ENCODE results near the gene DNAJA4.
"Not testable (repeated sequence)": the region's sequence is repeated elsewhere in the genome, so short reads cannot be mapped to it uniquely, and the experiment has no call there.

DNAJA4 gene

DNA sequence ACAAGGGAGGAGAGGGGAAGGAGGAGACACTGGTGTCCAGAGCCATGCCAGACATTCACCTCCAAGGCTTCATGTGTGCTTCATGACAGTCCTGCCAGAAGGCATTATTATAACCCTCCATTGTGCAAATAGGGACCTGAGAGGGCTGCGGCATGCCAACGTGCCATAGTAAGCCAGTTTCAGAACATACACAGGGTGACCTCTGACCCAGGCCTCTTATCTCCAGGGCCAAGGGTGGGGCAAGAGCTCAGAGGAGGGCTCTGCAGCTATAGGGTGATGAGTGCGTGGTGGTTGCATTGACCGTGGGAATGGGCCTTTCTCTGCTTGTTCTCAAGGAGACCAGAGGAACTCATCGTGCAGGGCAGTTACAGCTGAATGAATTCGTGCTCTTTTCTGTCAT, 20.3 kb upstream of the DNAJA4 start:
- DNase-seq (ENCODE audit: low spot score), result no peak

DNA sequence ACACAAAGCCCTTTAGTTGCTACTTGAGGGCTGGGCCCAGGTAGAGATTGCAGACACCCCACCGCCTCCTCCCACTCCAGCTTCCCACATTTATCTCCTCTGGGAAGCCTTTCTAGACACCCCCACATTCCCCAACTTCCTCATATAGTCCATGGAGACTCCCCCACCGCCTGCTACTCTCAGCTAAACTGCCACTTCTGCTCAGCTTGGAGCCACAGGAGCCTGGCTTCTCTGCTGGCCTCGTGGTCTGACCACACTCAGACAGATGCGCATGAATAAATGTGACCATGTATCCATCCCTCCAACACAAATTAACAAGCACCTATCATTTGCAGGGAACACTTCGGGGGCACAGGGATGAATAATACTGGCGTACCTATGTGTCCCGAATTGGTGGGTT, 19.5 kb upstream of the DNAJA4 start:
- DNase-seq (ENCODE audit: low spot score), result no peak

DNA sequence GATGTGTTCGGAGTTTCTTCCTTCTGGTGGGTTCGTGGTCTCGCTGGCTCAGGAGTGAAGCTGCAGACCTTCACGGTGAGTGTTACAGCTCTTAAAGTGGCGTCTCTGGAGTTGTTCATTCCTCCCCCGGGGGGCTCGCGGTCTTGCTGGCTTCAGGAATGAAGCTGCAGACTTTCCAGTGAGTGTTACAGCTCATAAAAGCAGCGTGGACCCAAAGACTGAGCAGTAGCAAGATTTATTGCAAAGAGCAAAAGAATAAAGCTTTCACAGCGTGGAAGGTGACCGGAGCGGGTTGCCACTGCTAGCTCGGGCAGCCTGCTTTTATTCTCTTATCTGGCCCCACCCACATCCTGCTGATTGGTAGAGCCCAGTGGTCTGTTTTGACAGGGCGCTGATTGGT, 19.0 kb upstream of the DNAJA4 start:
- not testable (repeated sequence) for DNase-seq (ENCODE audit: low spot score)

DNA sequence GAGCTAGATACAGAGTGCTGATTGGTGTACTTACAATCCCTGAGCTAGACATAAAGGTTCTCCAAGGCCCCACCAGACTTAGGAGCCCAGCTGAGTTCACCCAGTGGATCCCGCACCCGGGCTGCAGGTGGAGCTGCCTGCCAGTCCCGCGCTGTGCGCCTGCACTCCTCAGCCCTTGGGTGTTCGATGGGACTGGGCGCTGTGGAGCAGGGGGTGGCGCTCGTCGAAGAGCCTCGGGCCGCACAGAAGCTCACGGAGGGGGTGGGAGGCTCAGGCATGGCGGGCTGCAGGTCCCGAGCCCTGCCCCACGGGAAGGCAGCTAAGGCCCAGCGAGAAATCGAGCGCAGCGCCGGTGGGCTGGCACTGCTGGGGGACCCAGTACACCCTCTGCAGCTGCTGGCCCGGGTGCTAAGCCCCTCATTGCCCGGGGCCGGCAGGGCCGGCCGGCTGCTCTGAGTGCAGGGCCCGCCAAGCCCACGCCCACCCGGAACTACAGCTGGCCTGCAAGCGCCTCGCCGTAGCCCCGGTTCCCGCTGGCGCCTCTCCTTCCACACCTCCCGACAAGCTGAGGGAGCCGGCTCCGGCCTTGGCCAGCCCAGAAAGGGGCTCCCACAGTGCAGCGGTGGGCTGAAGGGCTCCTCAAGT, 18.3 kb upstream of the DNAJA4 start:
- DNase-seq (ENCODE audit: low spot score), result not testable (repeated sequence)

DNA sequence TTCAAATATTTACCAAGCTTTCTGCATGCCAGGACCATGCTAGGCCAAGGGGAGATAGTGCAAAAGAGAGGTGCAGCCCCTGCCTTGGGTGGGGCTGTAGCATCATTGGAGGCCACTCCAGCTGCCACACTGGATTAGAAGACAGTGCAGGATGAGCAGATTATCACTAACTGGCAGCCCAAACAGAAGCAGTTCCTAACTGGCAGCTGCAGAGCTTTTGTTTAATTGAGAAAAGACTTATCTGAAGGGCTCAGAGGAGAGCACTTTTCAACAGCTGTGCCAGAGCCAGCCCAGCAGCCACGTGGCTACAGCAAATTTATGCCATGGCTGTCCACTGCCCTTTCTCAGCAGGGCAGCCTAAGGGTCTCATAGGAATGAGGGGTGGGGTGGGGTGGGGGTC, 16.5 kb upstream of the DNAJA4 start:
- no peak for DNase-seq (ENCODE audit: low spot score)

DNA sequence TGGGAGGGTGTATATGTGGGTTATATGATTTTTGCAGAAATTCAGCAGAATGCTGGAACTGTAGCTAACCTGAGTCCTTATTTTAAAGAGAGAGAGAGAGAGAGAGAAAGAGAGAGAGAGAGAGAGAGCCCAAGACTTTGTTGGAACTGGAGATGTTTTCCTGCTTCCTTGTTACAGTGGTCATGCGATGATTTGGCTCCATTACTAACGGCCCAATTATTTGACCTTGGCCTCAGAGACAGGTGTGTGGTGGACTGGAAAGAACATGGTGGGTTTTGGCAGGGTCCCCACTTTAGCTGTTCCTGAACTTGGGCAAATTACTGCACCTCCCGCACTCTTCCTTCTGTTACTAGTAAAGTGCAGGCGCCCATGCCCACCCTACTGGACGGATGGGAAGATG, 15.2 kb upstream of the DNAJA4 start:
- no peak for DNase-seq (ENCODE audit: low spot score)

DNA sequence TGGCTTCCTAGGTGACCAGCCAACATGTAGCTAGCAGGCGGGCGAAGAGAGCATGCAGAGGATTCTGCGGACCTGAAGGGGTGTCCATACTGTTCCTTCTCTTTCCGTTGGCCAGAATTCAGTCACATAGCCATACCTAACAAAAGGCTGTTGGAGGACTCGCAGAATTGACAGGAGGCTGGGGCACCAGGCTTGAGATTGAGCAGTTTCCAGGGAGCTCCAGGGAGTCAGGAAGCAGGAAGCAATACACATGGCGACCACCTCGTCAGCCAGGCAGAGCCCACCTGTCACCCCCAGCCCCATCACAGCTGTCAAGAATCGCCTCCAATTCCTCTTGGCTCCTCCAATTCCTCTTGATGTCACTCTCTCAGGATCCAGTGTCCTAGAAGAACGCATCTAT, 13.2 kb upstream of the DNAJA4 start:
- no peak for DNase-seq (ENCODE audit: low spot score)

DNA sequence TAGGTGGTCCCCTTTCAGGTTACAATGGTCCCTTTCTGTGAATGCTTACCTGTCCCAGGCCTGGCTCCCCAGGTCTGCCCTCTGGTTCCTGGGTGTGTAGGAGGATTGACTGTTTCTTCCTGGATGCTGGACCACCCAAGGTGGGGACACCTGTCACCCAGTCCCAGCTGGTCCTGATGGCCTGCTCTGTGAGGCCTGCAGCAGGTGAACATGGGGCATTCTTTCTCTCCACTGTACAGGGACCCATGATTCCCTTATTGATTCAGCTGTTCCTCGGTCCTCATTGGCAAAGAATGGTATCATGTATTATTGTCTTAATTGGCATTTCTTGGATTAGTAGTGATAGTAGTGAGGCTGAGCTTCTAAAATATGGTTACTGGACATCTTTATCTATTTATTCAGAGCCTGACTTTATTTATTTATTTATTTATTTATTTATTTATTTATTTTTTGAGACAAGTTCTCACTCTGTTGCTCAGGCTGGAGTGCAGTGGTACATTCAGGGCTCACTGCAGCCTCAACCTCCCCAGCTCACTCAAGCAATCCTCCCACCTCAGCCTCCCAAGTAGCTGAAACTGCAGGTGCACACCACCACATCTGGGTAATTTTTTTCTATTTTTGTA, 8.8 kb upstream of the DNAJA4 start:
- DNase-seq (ENCODE audit: low spot score), result no peak

DNA sequence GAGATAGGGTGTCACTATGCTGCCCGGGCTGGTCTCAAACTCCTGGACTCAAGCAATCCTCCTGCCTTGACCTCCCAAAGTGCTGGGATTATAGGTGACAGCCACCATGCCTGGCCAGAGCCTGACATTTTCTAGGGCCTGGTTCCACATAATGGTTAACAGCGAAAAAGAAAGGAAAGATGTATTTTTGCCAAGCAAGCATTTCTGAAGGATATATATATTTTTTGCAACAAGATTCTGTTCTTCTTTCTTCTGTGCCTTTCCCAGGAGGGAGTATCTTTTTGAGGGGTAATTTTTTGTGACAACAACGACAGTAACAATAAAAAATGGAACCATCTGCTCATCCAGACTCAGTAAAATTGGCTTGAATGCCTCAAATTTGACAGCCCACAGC, 8.3 kb upstream of the DNAJA4 start:
- no peak for DNase-seq (ENCODE audit: low spot score)

DNA sequence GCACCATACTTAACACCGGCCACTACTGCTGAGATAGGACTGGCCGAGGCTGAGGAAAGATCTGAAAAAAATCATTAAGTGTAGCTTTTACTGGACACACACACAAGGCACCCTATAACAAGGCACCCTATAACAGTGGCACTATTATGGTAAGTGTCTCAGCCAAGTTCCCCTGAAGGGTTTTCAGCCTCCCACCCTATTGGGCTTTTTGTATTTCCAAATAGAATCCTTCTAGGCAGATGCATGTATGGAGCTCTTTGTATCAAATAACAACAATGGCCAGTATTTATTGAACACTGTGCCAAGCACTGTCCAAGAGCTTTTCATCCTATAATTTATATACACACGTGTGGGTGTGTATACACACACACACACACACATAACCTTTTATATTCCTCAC, 6.7 kb upstream of the DNAJA4 start:
- no peak for DNase-seq (ENCODE audit: low spot score)

DNA sequence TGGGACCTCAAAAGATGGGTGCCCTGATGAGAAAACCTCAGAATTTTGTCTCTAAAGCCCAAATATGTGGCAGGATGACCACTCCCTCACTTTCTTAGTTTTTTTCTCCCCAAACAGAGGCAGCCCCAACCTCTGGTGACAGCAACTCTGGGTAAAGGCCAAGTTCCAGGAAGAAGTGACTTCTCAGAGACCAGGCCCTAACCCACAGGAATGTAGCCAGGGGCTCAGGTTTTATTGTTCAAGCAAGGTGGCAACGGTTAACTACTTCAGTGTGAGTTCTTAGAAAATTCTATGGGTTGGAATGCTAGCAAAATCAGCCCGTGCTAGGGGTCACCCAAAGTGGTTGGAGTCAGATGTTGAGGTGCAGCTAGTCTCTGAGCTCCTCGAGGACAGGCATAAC, 5.1 kb upstream of the DNAJA4 start:
- no peak for DNase-seq (ENCODE audit: low spot score)

DNA sequence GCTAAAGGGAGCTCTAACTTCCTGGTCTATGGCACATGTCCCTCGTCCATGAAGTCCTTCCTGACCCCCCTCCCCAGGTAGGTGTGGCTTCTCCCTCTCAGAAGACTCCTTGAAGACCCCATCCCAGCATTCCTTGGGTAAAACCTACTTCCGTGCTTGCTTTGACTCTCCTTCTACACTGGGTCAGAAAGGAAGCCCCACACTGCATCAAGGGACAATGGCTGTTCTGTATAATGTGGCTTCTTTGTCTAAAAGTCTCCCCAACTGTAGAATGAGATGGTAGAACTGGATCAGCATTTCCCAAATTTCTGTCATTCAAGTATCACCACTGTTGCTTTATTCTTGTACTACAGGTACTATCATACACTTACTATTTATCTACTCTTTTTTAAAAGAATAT, 3.9 kb upstream of the DNAJA4 start:
- DNase-seq (ENCODE audit: low spot score), result no peak

DNA sequence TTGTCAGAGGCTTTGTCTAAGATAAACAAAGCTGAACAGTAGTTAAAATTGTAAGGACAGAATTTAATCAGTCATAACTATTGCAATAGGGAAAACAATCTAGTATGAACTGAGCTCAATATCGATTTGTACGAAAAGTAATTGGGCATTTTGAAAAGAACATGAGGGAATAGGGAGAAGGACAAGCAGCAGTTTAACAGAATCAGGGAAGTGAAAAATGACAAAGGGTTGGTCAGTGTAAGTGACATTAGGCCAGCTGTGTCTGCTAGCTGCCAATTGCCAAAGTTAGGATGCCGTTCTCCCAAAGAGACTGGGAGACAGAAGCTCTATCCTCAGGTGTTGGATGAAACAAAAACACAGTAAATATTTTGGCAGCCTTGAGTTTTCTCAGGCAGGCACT, 3.3 kb upstream of the DNAJA4 start:
- no peak for DNase-seq (ENCODE audit: low spot score)

DNA sequence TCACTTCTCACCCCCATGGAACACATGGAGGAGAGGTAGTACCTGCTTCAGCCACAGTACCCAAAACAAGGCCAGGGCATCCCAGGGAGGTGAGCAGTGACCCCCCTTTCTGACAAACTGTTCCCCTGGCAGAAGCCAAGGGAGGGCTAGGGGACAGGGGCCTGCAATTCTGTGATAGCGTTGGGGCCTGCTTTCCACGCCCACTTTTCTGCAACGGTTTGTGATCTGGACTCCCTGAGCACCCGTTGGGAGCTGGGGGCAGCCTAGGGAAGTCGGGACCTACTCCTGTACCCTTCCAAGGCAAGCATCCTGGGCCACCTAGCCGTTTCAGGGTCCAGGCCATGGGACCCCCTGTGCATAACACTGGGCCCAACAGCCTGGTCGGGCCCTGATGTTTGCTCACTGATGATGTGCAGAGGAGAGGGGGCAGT, 996 bp upstream of the DNAJA4 start:
- DNase-seq (ENCODE audit: low spot score), result no peak

DNA sequence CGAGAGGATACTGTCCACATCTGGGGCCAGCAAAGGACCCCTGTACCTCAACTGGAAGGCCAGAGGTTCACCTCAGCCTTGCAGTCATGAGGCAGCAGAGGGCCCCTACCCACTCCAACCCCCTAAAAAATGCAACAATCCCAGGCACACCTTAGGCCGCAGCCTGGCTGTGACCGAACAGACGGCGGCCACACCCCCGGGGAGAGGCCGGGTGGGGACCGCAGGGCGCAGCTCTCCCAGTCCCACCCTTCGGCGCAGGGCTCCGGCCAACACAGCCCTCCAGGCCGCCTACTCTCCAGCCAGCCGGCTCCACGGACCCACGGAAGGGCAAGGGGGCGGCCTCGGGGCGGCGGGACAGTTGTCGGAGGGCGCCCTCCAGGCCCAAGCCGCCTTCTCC, 457 bp upstream of the DNAJA4 start:
- DNase-seq (ENCODE audit: low spot score), result no peak

DNA sequence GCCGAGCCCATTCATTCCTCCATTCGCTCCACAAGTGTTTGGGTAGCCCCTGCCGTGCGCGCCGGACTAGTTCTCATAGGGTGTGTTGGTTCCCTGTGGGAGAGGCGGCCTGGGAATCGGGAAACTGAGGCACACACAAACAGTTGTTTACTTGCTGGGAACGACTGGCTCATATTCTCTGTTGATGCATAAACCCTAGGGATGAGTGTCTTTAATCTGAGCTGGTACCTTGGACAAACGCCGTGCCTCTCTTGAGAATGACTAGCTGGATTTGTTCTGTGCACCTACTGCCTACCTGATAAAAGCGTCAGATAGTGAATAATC, 737 bp downstream of the DNAJA4 start:
- DNase-seq (ENCODE audit: low spot score), result no peak

DNA sequence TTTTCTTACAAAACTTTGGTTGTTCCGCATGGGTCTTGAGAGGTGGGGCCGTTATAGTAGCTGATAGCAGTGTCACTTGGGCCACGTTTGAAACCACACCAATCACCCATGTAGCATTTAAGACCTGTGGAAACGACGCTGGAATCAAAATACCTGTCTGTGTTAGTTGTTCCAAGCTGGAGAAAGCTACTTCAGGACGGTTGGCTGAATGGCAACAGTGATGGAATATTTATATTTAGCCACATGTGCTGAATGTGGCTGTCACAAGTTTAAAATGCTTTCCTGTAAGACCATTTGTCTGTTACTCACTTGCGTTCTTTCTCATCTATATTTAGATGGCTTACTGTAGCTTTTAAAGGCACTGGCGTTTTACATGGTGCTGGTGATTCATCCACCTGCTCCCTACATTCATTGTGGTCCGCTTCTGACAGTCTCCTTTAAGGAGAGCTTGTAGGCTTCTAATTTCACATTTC, 1.4 kb downstream of the DNAJA4 start:
- peak; percentile 80 for DNase-seq (ENCODE audit: low spot score)

DNA sequence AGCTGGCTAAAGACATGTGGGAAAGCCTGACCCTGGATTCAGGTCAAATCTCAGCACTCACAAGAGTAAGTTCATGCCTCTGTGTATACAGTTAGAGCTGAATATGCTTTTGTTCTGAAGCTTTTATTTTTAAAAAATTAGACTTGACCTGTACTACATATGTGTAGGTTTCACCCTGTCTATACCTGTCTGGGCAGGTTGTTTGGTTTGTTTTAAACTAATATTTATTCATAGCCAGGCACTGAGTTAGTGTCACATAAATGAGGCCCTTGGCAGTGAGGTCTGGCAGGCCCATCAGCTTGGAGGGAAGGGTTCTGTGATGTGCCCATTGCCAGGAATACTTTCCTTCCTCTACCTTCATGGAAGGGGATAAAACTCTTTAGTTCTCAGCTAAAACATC, 1.9 kb downstream of the DNAJA4 start:
- no peak for DNase-seq (ENCODE audit: low spot score)

DNA sequence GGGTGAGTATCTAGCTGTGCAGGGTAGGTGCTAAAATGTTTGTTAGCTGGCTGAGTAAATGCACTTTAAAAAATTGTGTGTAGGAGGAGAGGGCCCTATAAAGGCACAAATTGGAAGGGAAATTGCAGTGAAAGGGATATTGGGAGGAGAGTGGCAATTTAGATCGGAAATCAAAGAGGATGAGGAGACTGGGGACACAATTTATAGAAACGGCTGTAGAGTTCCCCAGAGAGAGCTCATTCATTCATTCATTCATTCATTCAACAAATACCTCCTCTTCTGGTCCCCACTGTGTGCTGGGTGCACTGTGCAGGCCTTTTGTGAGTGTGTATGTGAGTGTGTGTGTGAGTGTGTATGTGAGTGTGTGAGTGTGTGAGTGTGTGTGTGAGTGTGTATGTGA, 2.4 kb downstream of the DNAJA4 start:
- no peak for DNase-seq (ENCODE audit: low spot score)

DNA sequence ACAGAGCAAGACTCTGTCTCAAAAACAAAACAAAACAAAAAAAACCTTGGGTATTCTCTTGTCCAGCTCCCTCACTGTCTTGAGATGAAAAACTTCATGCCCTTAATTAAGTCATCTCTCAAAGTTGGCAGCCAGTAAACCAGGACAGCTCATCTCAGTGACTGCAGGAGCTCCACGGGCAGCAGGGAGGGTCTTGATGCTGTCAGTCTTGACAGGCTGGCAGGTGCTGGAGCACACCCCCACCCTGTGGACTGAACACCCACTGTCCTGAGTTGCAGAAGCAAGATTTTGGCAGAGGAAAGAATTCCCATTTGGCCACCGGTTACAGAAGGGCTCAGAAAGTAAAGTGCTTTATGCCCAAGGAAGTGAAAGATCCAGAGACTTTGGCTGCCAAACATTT, 8.0 kb downstream of the DNAJA4 start:
- no peak for DNase-seq (ENCODE audit: low spot score)

DNA sequence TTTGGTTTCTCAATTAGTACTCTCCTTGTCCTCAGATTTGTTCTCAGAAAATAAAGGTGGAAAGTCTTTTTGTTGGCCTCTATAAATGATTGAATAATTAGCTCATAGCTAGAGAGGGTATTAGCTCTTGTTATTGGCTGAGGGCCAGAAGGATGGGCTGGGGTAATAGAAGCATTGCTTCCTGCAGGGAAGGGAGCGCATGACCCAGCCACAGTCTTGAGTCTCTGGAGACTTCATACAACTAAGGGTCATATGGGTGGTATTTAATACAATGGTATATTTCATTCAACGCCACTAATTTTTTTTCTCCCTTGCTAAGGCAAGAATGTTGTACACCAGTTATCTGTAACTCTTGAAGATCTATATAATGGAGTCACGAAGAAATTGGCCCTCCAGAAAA, 8.4 kb downstream of the DNAJA4 start:
- DNase-seq (ENCODE audit: low spot score), result no peak

DNA sequence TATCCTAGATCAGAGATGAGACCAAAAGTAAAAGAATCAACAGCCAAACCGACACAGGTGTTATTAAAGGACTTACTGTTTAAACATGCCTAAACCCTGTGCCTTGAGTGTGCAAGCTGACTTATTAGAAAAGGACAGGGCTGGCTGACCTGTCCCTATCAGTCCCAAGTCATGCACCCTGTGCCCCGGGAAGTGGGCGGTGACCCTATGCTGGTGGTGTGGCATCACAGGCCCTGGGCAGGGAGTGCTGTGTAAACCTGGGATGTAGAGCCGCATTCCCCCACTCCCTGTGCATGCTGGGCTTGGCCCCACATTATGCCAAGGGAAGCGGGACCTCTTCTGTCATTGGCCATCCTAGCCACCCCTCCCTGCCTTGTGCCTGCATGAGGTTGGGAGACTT, 10.6 kb downstream of the DNAJA4 start:
- no peak for DNase-seq (ENCODE audit: low spot score)

DNA sequence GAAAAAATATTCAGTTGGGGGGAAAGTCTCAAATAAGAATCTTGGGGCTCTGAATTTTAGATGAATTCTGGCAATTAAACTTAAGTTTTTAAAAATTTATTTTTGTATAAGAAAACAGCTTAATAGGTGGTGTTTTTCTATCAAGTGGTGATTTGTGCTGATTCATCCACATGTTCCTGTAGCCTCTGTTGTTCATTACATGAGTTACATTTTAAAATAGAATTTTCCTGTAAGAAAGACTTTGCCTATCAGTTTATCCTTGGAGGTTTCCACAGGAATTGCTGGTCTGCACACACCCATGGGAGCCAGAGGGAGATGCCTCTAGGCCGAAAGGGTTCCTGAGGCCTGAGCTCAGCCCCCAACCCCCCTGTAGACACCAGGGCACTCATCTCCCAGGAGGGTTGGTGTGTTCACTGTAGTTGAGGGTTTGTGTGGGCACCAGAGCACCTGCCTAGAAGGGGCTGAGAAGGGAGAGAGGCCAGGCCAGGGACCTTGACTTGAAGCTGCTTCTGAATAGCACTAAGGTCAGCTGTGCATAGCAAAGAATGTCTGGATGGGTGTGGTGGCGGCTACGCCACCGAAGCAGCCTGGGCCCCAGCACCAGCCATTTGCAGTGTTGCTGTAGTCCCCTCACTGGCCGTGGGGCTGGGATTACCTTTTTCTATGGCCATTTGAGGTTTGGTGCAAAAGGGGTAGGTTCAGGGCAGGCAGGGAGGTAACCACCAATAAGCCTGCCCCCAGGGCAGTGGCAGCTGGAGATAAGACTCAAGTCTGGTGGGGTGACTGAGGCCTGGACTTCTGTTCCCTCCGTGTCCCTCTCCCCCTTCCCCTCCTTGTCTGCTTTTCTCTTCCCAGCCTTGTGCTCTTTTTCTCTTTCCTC, 11.9 kb downstream of the DNAJA4 start:
- no peak for DNase-seq (ENCODE audit: low spot score)

All from kidney capillary endothelial cell (primary cell).